Measurements from ENCODE around the gene PROK1.

The PROK1 gene

GRCh38 chr1:110485725-110486124 lies 34.8 kb downstream of the PROK1 start:
- POLR2A ChIA-PET: no interaction called here
- no peak for TF ChIP-seq CTCF (IDR thresholded peaks at IDR 0.05; ENCODE audit: insufficient read depth, low read length, missing control alignments)
- H3K4me3 ChIP-seq (ENCODE audit: low read depth, low read length): no peak overlapping the region
- DNase-seq (ENCODE audit: low read depth, low spot score): no peak
- CTCF ChIA-PET: interaction anchor here (0.8 to 9.8 kb wide), 4 partner anchors 11 to 173 kb away, joined by 3 to 105 read pairs (median 3); no protein-coding TSS in a partner anchor

GRCh38 chr1:110487726-110488125 lies 36.8 kb downstream of the PROK1 start:
- ChIA-PET CTCF (interaction anchor here (0.8 to 9.8 kb wide), 4 partner anchors 9 to 175 kb away, joined by 3 to 105 read pairs (median 3); no protein-coding TSS in a partner anchor), POLR2A (no interaction called here)
- no peak for DNase-seq (ENCODE audit: low read depth, low spot score)
- TF ChIP-seq CTCF (IDR thresholded peaks at IDR 0.05; ENCODE audit: insufficient read depth, low read length, missing control alignments): no peak
- no peak overlapping the region for H3K4me3 ChIP-seq (ENCODE audit: low read depth, low read length)

- no peak for DNase-seq (ENCODE audit: low read depth, low spot score)
- no peak overlapping the region for H3K4me3 ChIP-seq (ENCODE audit: low read depth, low read length)
- no peak for TF ChIP-seq CTCF (IDR thresholded peaks at IDR 0.05; ENCODE audit: insufficient read depth, low read length, missing control alignments)
- ChIA-PET POLR2A (no interaction called here), CTCF (interaction anchor here (0.8 to 9.8 kb wide), 3 partner anchors 9 to 175 kb away, joined by 3 to 105 read pairs (median 3); no protein-coding TSS in a partner anchor)
Measured at GRCh38 chr1:110488161-110488560, 37.2 kb downstream of the PROK1 start.

GRCh38 chr1:110488867-110489266 lies 37.9 kb downstream of the PROK1 start:
- CTCF ChIA-PET: interaction anchor here (1.4 to 9.8 kb wide), 2 partner anchors 8 to 29 kb away, joined by 3 to 105 read pairs; no protein-coding TSS in a partner anchor
- no peak for TF ChIP-seq CTCF (IDR thresholded peaks at IDR 0.05; ENCODE audit: insufficient read depth, low read length, missing control alignments)
- DNase-seq (ENCODE audit: low read depth, low spot score): no peak
- H3K4me3 ChIP-seq (ENCODE audit: low read depth, low read length): no peak overlapping the region
- POLR2A ChIA-PET: no interaction called here

GRCh38 chr1:110489406-110489805 lies 38.5 kb downstream of the PROK1 start:
- ChIA-PET POLR2A (no interaction called here), CTCF (interaction anchor here (1.1 to 3.1 kb wide), 2 partner anchors 29 to 286 kb away, joined by 3 to 11 read pairs; no protein-coding TSS in a partner anchor)
- TF ChIP-seq CTCF (IDR thresholded peaks at IDR 0.05; ENCODE audit: insufficient read depth, low read length, missing control alignments): no peak
- no peak overlapping the region for H3K4me3 ChIP-seq (ENCODE audit: low read depth, low read length)
- no peak for DNase-seq (ENCODE audit: low read depth, low spot score)

- no peak for TF ChIP-seq CTCF (IDR thresholded peaks at IDR 0.05; ENCODE audit: insufficient read depth, low read length, missing control alignments)
- no peak for DNase-seq (ENCODE audit: low read depth, low spot score)
- ChIA-PET CTCF (interaction anchor here (1.1 to 3.1 kb wide), 2 partner anchors 30 to 287 kb away, joined by 3 to 11 read pairs; no protein-coding TSS in a partner anchor), POLR2A (no interaction called here)
- no peak overlapping the region for H3K4me3 ChIP-seq (ENCODE audit: low read depth, low read length)
Measured at GRCh38 chr1:110489973-110490542, 39.1 kb downstream of the PROK1 start.

Data from AG04449 (cell line).